Activated CD8-positive, alpha-beta T cell treated with anti-CD3 and anti-CD28 coated beads for 36 hours (primary cell): ENCODE data around the gene ADAM33. TPM values are rescaled to one million over a fixed set of nuclear protein-coding genes. Genes with fewer than 3 reads are reported as not detected.

Experiments used
- total RNA-seq, 2 experiments: library from RNA; stranded (reverse); gene quantifications; one replicate each; pipeline ENCODE4 v1.2.3, GENCODE V29; 2021

ADAM33 gene
- total RNA-seq, 2 experiments from 2014 or later: not detected

Other genes starting within 250 kb of the ADAM33 start
- 1 to 10 TPM; 8.2 to 8.6 TPM for gene ATRN, start 211.0 kb downstream of the ADAM33 start, total RNA-seq
- not detected for gene GFRA4, start 18.6 kb downstream of the ADAM33 start, total RNA-seq
- not detected for gene SIGLEC1, start 30.6 kb upstream of the ADAM33 start, total RNA-seq
- not detected for gene HSPA12B, start 50.7 kb upstream of the ADAM33 start, total RNA-seq
- 10 to 100 TPM; 62.5 to 66.6 TPM for gene ADISSP, start 85.7 kb upstream of the ADAM33 start, total RNA-seq
- gene SPEF1, start 99.4 kb upstream of the ADAM33 start, total RNA-seq: under 1 TPM in 1 of 2 experiments, not detected in 1; 0.23 TPM
- 10 to 100 TPM; 35.0 to 35.4 TPM for gene CENPB, start 104.7 kb upstream of the ADAM33 start, total RNA-seq
- 10 to 100 TPM; 66.9 to 67.1 TPM for gene CDC25B, start 114.3 kb upstream of the ADAM33 start, total RNA-seq
- 1 to 10 TPM; 7.4 to 8.6 TPM for gene AP5S1, start 138.5 kb upstream of the ADAM33 start, total RNA-seq
- 10 to 100 TPM; 17.0 to 17.5 TPM for gene MAVS, start 164.8 kb upstream of the ADAM33 start, total RNA-seq
- 10 to 100 TPM; 47.6 to 50.3 TPM for gene PANK2, start 207.4 kb upstream of the ADAM33 start, total RNA-seq